MG63 (cell line): ENCODE results near the gene RNF149. TPM values are rescaled to one million over a fixed set of nuclear protein-coding genes. Genes with fewer than 3 reads are reported as not detected.

Source experiments
- DNase-seq: peaks from one replicate; pipeline ENCODE4 v3.0.0-alpha.2; 2020
- H3K27me3 ChIP-seq: fragments of 250-450 bp; sonication (Bioruptor Pico); 2 replicates; pipeline ENCODE4 v1.5.1; 2020; ENCODE audit warnings: mild to moderate bottlenecking, moderate library complexity
- H3K36me3 ChIP-seq: fragments of 250-450 bp; sonication (Bioruptor Pico); 2 replicates; pipeline ENCODE4 v1.5.1; 2020; ENCODE audit warnings: mild to moderate bottlenecking, moderate library complexity
- H3K4me3 ChIP-seq: fragments of 250-450 bp; sonication (Bioruptor Pico); 2 replicates; pipeline ENCODE4 v1.5.1; 2020; ENCODE audit warnings: mild to moderate bottlenecking, moderate library complexity
- H3K9me3 ChIP-seq: fragments of 250-450 bp; sonication (Bioruptor Pico); 2 replicates; pipeline ENCODE4 v1.5.1; 2020; ENCODE audit warnings: mild to moderate bottlenecking, moderate library complexity
- total RNA-seq: library from RNA; depleted of rRNA; stranded (reverse); fragments of >200 nt; shearing (Covaris generic); gene quantifications from 2 replicates; pipeline ENCODE4 v1.2.3, GENCODE V29; 2014; ENCODE audit warnings: low replicate concordance; rRNA removed

RNF149 gene
- total RNA-seq, 1 experiment from 2014 or later = 34.5 TPM

GRCh38 chr2:101232770-101233169 is 75.7 kb downstream of the RNF149 start:
- no peaks in the 10 kb centered on the region for H3K9me3 ChIP-seq
- no peaks in the 10 kb centered on the region for H3K27me3 ChIP-seq
- DNase-seq = no peak
- H3K4me3 ChIP-seq = no peak overlapping the region
- H3K36me3 ChIP-seq = no peaks in the 10 kb centered on the region

GRCh38 chr2:101231937-101232730 is 76.4 kb downstream of the RNF149 start:
- H3K4me3 ChIP-seq = peak overlapping the region; percentile 22
- H3K9me3 ChIP-seq = no peaks in the 10 kb centered on the region
- H3K27me3 ChIP-seq = no peaks in the 10 kb centered on the region
- no peak for DNase-seq
- H3K36me3 ChIP-seq = no peaks in the 10 kb centered on the region

- Histone ChIP-seq H3K4me3 (no peak overlapping the region), H3K36me3 (no peaks in the 10 kb centered on the region)
These were observed 77.3 kb downstream of the RNF149 start for GRCh38 chr2:101231240-101231639.

GRCh38 chr2:101230541-101231001 is 77.9 kb downstream of the RNF149 start:
- no peak for DNase-seq
- Histone ChIP-seq H3K36me3 (no peaks in the 10 kb centered on the region), H3K9me3 (no peaks in the 10 kb centered on the region), H3K27me3 (no peaks in the 10 kb centered on the region), H3K4me3 (no peak overlapping the region)

More at GRCh38 chr2:101231240-101231639, 77.3 kb downstream of the RNF149 start:
- H3K9me3 ChIP-seq = no peaks in the 10 kb centered on the region
- no peak for DNase-seq
- H3K27me3 ChIP-seq = no peaks in the 10 kb centered on the region

Other genes starting within 250 kb of the RNF149 start
- 9.5 and 15.5 TPM in 2 replicates for gene TBC1D8, start 157.3 kb downstream of the RNF149 start, total RNA-seq
- 52.6 and 64.1 TPM in 2 replicates for gene CNOT11, start 55.8 kb downstream of the RNF149 start, total RNA-seq
- not detected in 2 replicates for gene CREG2, start 78.8 kb upstream of the RNF149 start, total RNA-seq
- not detected in 2 replicates for gene RFX8, start 166.4 kb upstream of the RNF149 start, total RNA-seq